ES-I3 (cell line): ENCODE data around the gene KDM6B.

Experiments used
- H3K36me3 ChIP-seq: 2 replicates; pipeline ENCODE4 v1.6.1; 2013; ENCODE audit warnings: mild to moderate bottlenecking, low read length, control low read depth, moderate library complexity; ENCODE audit not compliant: insufficient read depth
- H3K4me1 ChIP-seq: 2 replicates; pipeline ENCODE4 v1.6.1; 2013; ENCODE audit warnings: mild to moderate bottlenecking, control low read depth, low read length; ENCODE audit not compliant: insufficient read depth
- H3K9ac ChIP-seq: 2 replicates; pipeline ENCODE4 v1.6.1; 2013; ENCODE audit warnings: low read depth, mild to moderate bottlenecking, low read length, moderate library complexity
- H3K9me3 ChIP-seq: 2 replicates; pipeline ENCODE4 v1.6.1; 2013; ENCODE audit warnings: mild to moderate bottlenecking, low read length, moderate library complexity; ENCODE audit not compliant: control insufficient read depth, insufficient read depth

Gene KDM6B

GRCh38 chr17:7882629-7883028 is 48.6 kb downstream of the KDM6B start:
- Histone ChIP-seq H3K9me3 (no peaks in the 10 kb centered on the region), H3K9ac (no peak overlapping the region), H3K4me1 (0 out of 2 replicates have a peak, but pooled peaks cover 11% of the 10 kb centered on the region), H3K36me3 (no peaks in the 10 kb centered on the region)
